ENCODE results near the gene NEK1. TPM values are rescaled to one million over a fixed set of nuclear protein-coding genes. Genes with fewer than 3 reads are reported as not detected.
"Not testable (repeated sequence)": the region's sequence is repeated elsewhere in the genome, so short reads cannot be mapped to it uniquely, and the experiment has no call there.

NEK1 gene
- total RNA-seq, 2 donors from 2014 or later, result 11.8 to 13.5 TPM

DNA sequence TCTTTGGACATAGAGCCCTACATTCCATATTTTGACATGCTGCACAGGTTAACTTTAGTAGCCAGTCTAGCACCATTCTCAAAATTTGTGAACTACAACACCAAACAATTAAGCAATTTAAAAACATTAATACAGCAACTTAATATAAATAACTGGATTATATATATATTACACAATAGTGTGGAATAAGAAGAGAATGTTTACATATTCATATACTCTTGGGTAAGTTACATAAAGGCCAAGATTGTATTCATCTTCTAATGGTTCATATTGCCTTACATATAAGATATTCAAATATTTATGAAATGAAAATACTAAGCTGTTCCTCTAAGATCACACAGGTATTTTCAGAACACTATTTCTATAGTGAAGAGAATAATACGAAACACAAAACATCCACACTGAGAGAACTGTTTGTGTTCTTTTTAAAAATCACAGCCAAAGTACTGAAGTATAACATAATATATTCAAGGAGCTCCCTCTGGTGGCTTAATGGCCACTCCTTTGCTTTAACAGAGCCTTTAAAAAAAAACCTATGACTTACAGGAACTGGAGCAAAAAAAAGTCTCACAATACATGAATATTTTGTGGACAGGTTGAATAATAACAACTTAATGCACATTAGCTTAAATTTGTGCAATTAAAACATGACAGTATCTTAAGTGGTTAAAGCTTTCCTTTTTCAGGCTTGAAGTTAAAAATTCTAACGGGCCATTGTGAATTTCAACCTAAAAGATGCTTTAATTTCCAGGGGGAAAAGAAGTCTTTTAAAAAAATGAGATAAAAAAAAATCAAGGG, 46.2 kb downstream of the NEK1 start:
- DNase-seq (no peak), ATAC-seq (peak; percentile 46)
- no peak overlapping the region for H3K27ac Mint-ChIP-seq
- no peak overlapping the region for H3K4me3 Mint-ChIP-seq
- peaks cover 2% of the 10 kb centered on the region for H3K36me3 Mint-ChIP-seq (ENCODE audit: low read depth)
- no peaks in the 10 kb centered on the region for H3K9me3 ChIP-seq (ENCODE audit: control insufficient read depth, low read length, poor library complexity, severe bottlenecking)
- no peaks in the 10 kb centered on the region for H3K27me3 Mint-ChIP-seq
- peaks cover 3% of the 10 kb centered on the region for H3K4me1 Mint-ChIP-seq

GRCh38 chr4:169565606-169566005, 46.8 kb downstream of the NEK1 start:
- Mint-ChIP-seq H3K27ac (no peak overlapping the region), H3K36me3 (ENCODE audit: low read depth) (peaks cover 2% of the 10 kb centered on the region), H3K4me1 (peaks cover 3% of the 10 kb centered on the region), H3K27me3 (no peaks in the 10 kb centered on the region), H3K4me3 (no peak overlapping the region)
- DNase-seq (no peak), ATAC-seq (no peak)
- H3K9me3 ChIP-seq (ENCODE audit: control insufficient read depth, low read length, poor library complexity, severe bottlenecking), result no peaks in the 10 kb centered on the region

GRCh38 chr4:169557061-169557636, 55.2 kb downstream of the NEK1 start:
- no peaks in the 10 kb centered on the region for H3K27me3 Mint-ChIP-seq
- H3K27ac Mint-ChIP-seq, result no peak overlapping the region
- H3K9me3 ChIP-seq (ENCODE audit: control insufficient read depth, low read length, poor library complexity, severe bottlenecking), result no peaks in the 10 kb centered on the region
- peaks cover 13% of the 10 kb centered on the region for H3K36me3 Mint-ChIP-seq (ENCODE audit: low read depth)
- DNase-seq, result no peak
- no peak overlapping the region for H3K4me3 Mint-ChIP-seq
- peaks cover 5% of the 10 kb centered on the region for H3K4me1 Mint-ChIP-seq
- no peak for ATAC-seq

DNA sequence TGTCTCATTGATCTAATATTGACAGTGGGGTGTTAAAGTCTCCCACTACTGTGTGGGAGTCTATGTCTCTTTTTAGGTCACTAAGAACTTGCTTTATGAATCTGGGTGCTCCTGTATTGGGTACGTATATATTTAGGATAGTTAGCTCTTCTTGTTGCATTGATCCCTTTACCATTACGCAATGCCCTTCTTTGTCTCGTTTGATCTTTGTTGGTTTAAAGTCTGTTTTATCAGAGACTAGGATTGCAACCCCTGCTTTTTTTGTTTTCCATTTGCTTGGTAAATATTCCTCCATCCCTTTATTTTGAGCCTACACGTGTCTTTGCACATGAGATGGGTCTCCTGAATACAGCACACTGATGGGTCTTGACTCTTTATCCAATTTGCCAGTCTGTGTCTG, 65.8 kb downstream of the NEK1 start:
- not testable (repeated sequence) for H3K4me3 Mint-ChIP-seq; H3K27me3 Mint-ChIP-seq; H3K36me3 Mint-ChIP-seq (ENCODE audit: low read depth); H3K27ac Mint-ChIP-seq; H3K9me3 ChIP-seq (ENCODE audit: control insufficient read depth, low read length, poor library complexity, severe bottlenecking); ATAC-seq; H3K4me1 Mint-ChIP-seq; DNase-seq

DNA sequence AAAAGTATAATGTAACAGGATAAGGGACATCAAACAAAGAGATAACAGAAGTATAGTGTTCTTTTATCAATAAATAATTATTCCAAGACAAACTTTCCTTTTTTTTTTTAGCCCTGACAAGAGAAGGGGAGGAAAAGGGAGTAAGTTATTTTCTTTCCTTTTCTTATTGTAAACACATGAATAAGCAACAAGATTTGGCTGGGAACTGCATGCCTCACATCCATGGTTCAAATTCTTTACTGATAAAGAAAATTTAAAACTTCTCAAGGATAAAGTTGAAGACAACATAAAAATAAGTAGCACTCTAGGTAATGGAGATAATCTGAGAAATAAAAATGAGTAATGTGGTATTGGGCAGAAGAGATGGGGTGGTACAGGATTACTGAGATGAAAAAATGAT, 71.6 kb downstream of the NEK1 start:
- Mint-ChIP-seq H3K4me3 (no peak overlapping the region), H3K4me1 (no peaks in the 10 kb centered on the region), H3K27ac (no peak overlapping the region), H3K36me3 (ENCODE audit: low read depth) (peaks cover 2% of the 10 kb centered on the region), H3K27me3 (no peaks in the 10 kb centered on the region)
- no peaks in the 10 kb centered on the region for H3K9me3 ChIP-seq (ENCODE audit: control insufficient read depth, low read length, poor library complexity, severe bottlenecking)
- ATAC-seq, result no peak
- DNase-seq, result no peak

GRCh38 chr4:169530048-169530447, 82.3 kb downstream of the NEK1 start:
- DNase-seq (no peak), ATAC-seq (no peak)
- no peaks in the 10 kb centered on the region for H3K9me3 ChIP-seq (ENCODE audit: control insufficient read depth, low read length, poor library complexity, severe bottlenecking)
- Mint-ChIP-seq H3K4me3 (no peak overlapping the region), H3K36me3 (ENCODE audit: low read depth) (peaks cover 14% of the 10 kb centered on the region), H3K27me3 (no peaks in the 10 kb centered on the region), H3K27ac (no peak overlapping the region), H3K4me1 (no peaks in the 10 kb centered on the region)

DNA sequence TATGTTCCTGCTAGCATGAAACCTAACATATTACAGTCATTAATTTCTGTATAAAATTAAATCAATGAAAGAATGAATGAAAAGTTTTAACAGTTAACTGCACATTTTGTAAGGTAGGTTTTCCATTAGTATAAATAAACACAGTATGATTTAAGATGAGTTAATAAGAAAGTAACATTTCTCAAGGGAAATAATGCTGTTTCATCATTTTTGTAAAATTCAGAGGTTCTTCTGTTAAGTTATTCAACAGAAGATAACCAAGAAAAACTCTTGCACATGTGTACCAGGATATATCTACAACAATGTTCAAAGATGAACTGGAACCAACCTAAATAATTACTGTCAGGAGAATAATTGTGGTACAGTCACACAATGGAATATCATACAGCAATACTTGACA, 88.6 kb downstream of the NEK1 start:
- no peak for ATAC-seq
- Mint-ChIP-seq H3K27ac (no peak overlapping the region), H3K36me3 (ENCODE audit: low read depth) (peaks cover 5% of the 10 kb centered on the region), H3K27me3 (no peaks in the 10 kb centered on the region), H3K4me3 (no peak overlapping the region), H3K4me1 (no peaks in the 10 kb centered on the region)
- no peak for DNase-seq
- H3K9me3 ChIP-seq (ENCODE audit: control insufficient read depth, low read length, poor library complexity, severe bottlenecking), result no peaks in the 10 kb centered on the region

GRCh38 chr4:169510617-169511016, 101.8 kb downstream of the NEK1 start:
- DNase-seq (no peak), ATAC-seq (no peak)
- H3K9me3 ChIP-seq (ENCODE audit: control insufficient read depth, low read length, poor library complexity, severe bottlenecking), result no peaks in the 10 kb centered on the region
- peaks cover 6% of the 10 kb centered on the region for H3K36me3 Mint-ChIP-seq (ENCODE audit: low read depth)
- no peak overlapping the region for H3K4me3 Mint-ChIP-seq
- H3K4me1 Mint-ChIP-seq, result peaks cover 2% of the 10 kb centered on the region
- H3K27ac Mint-ChIP-seq, result no peak overlapping the region
- no peaks in the 10 kb centered on the region for H3K27me3 Mint-ChIP-seq

DNA sequence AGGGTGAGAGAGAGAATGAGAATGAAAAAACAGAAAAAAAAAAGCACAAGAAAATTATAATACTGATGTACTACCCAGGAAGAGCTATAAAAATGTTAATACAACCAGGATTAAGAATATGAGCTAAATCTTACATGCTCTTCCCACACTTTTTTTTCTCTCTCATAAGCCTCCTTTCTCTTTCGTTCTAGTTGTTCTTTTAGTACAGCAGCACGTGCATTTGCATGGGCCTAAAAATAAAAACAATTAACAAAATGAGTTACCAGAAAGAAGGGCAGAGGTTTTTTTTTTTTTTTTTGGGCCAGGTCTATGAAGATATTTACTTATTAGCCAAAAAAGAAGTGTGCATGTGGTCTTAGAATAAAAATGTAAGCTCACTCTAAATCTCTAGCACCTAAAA, 105.5 kb downstream of the NEK1 start:
- no peaks in the 10 kb centered on the region for H3K27me3 Mint-ChIP-seq
- ATAC-seq (no peak), DNase-seq (no peak)
- peaks cover 2% of the 10 kb centered on the region for H3K4me1 Mint-ChIP-seq
- H3K27ac Mint-ChIP-seq, result no peak overlapping the region
- H3K9me3 ChIP-seq (ENCODE audit: control insufficient read depth, low read length, poor library complexity, severe bottlenecking), result no peaks in the 10 kb centered on the region
- H3K36me3 Mint-ChIP-seq (ENCODE audit: low read depth), result peaks cover 14% of the 10 kb centered on the region
- H3K4me3 Mint-ChIP-seq, result no peak overlapping the region

GRCh38 chr4:169499907-169500306, 112.5 kb downstream of the NEK1 start:
- not testable (repeated sequence) for ATAC-seq; H3K27me3 Mint-ChIP-seq; H3K9me3 ChIP-seq (ENCODE audit: control insufficient read depth, low read length, poor library complexity, severe bottlenecking); H3K27ac Mint-ChIP-seq; DNase-seq; H3K4me3 Mint-ChIP-seq; H3K4me1 Mint-ChIP-seq
- H3K36me3 Mint-ChIP-seq (ENCODE audit: low read depth), result peaks cover 17% of the 10 kb centered on the region

DNA sequence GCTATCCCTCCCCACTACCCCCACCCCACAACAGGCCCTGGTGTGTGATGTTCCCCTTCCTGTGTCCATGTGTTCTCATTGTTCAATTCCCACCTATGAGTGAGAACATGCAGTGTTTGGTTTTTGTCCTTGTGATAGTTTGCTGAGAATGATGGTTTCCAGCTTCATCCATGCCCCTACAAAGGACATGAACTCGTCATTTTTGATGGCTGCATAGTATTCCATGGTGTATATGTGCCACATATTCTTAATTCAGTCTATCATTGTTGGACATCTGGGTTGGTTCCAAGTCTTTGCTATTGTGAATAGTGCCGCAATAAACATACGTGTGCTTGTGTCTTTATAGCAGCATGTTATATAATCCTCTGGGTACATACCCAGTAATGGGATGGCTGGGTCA, 118.1 kb downstream of the NEK1 start:
- DNase-seq; ATAC-seq; H3K9me3 ChIP-seq (ENCODE audit: control insufficient read depth, low read length, poor library complexity, severe bottlenecking); H3K27ac Mint-ChIP-seq; H3K36me3 Mint-ChIP-seq (ENCODE audit: low read depth); H3K4me3 Mint-ChIP-seq; H3K27me3 Mint-ChIP-seq: not testable (repeated sequence)
- H3K4me1 Mint-ChIP-seq, result peaks cover 13% of the 10 kb centered on the region

DNA sequence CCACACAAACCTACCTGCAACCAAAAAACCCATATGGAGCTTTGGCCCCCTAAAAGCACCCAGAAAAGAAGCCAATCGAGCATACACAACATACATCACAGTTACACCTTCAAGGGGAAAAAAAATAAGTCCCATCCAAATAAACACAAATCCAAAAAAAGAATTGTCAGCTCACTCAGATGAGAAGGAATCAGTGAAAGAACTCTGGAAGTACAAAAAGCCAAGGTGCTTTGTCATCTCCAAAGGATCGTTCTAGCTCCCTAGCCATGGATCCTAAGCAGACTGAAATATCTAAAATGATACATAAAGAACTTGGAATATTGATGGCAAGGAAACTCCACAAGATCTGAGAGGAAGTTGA, 119.2 kb downstream of the NEK1 start:
- DNase-seq (no peak), ATAC-seq (no peak)
- peaks cover 6% of the 10 kb centered on the region for H3K36me3 Mint-ChIP-seq (ENCODE audit: low read depth)
- H3K4me3 Mint-ChIP-seq, result no peak overlapping the region
- no peaks in the 10 kb centered on the region for H3K27me3 Mint-ChIP-seq
- H3K27ac Mint-ChIP-seq, result peak overlapping the region; percentile 4
- peaks cover 13% of the 10 kb centered on the region for H3K4me1 Mint-ChIP-seq
- no peaks in the 10 kb centered on the region for H3K9me3 ChIP-seq (ENCODE audit: control insufficient read depth, low read length, poor library complexity, severe bottlenecking)

DNA sequence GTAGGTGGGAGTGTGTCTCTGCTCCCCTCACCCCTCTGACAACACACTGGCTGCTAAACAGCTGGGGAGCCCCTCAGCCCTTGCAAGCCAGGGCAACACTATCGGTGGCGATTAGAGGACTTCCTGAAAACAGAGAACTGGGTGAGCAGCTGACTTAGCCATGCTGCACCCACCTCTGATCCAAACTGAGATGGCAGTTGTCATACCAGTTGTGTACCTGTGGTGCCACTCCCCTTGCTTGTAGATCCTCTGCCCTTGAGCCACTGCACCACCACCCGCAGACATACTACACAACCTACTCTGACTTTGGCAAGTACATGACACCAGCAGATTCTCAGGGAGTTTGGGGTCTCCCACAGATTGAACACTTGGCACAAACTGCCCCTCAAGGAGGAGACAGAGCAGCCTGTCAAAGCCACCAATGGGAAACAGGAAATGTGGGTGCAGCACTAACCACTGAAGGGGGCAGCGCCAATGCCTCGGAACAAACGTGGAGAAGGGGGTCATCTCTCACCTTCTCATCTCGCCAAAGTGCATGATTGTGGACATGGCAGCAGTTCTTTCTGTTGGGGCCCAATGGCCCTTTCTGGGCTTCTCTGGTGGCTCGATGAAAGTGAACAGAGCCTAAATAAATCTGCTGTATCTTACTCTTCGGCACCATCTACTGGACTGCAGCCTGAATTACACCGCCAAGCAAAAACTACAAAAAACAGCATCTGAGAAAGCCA, 119.8 kb downstream of the NEK1 start:
- DNase-seq (peak in 1 of 3 donors; percentile 5), ATAC-seq (peak; percentile 63)
- Mint-ChIP-seq H3K4me3 (no peak overlapping the region), H3K27ac (peak overlapping the region; percentile 4), H3K36me3 (ENCODE audit: low read depth) (peaks cover 6% of the 10 kb centered on the region), H3K27me3 (no peaks in the 10 kb centered on the region), H3K4me1 (peaks cover 13% of the 10 kb centered on the region)
- H3K9me3 ChIP-seq (ENCODE audit: control insufficient read depth, low read length, poor library complexity, severe bottlenecking), result no peaks in the 10 kb centered on the region

Measured in T-helper 17 cell (primary cell).